Thoracic aorta (tissue), 2 donors: ENCODE data around the gene BRAT1. TPM values are rescaled to one million over a fixed set of nuclear protein-coding genes. Genes with fewer than 3 reads are reported as not detected.

Experiments
- ATAC-seq: fragments of 150-250 bp; one replicate; pipeline ENCODE4 v1.8.0; 2017; ENCODE audit warnings: low read depth; ENCODE audit not compliant: insufficient number of reproducible peaks, low FRiP score
- DNase-seq: peaks from one replicate; pipeline ENCODE4 v3.0.0-alpha.2; 2020; ENCODE audit warnings: low spot score
- H3K27ac ChIP-seq, 2 donors: fragments of 200-600 bp; sonication (generic); 1 replicate in 1 of 2; 2 replicates in 1 of 2; pipeline ENCODE4 v1.5.1; 2016; ENCODE audit warnings: mild to moderate bottlenecking in 2 of 2, moderate library complexity in 2 of 2
- H3K27me3 ChIP-seq: fragments of 200-600 bp; sonication (generic); replicated peaks from 2 replicates; pipeline ENCODE4 v1.6.0; 2016; ENCODE audit warnings: mild to moderate bottlenecking; ENCODE audit not compliant: insufficient read depth
- H3K36me3 ChIP-seq: fragments of 200-600 bp; sonication (generic); one replicate; pipeline ENCODE4 v1.5.1; 2016
- H3K4me1 ChIP-seq, 2 donors: fragments of 200-600 bp; sonication (generic); 1 replicate in 1 of 2; 2 replicates in 1 of 2; pipeline versions ENCODE4 v1.5.1 to v1.6.0; 2016; ENCODE audit warnings: low read depth in 2 of 2, mild to moderate bottlenecking in 1 of 2; ENCODE audit not compliant: control insufficient read depth in 1 of 2
- H3K4me3 ChIP-seq: fragments of 200-600 bp; sonication (generic); 2 replicates; pipeline ENCODE4 v1.5.1; 2016; ENCODE audit warnings: mild to moderate bottlenecking
- H3K9me3 ChIP-seq: fragments of 200-600 bp; sonication (generic); 2 replicates; pipeline ENCODE4 v1.5.1; 2016
- total RNA-seq, 2 donors: library from RNA; depleted of rRNA; stranded (reverse); fragments of >200 nt; gene quantifications; one replicate each; pipeline versions ENCODE4 v1.1.0 to v1.2.3, GENCODE V29; 2016
- TF ChIP-seq, protein P1 (sequence below): fragments of 200-600 bp; sonication (generic); IDR thresholded peaks from one replicate; pipeline ENCODE4 v1.5.1; 2019; ENCODE audit warnings: antibody characterized with exemption

The BRAT1 gene
- total RNA-seq, 2 donors from 2014 or later: 28.8 to 43.6 TPM

DNA sequence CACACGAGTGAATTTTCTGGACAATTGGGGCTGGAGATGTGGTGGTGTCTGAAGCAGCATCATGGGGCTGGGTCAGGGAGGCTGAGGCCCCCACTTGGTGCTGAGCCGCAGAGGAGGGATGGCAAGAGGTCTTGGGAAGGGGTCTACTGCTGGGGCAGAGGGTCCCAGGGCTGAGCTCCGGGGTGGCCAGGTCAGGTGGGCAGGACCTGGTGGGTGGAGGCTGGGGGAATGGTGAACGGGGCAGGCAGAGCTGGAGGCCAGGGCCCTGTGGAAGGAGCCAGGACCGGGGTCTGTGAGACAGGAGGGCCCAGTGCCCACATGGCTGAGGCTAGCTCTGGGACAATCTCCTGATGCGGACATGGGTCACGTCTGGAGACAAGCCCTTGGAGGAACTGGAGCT lies 56.1 kb downstream of the BRAT1 start:
- TF ChIP-seq, protein P1, sequence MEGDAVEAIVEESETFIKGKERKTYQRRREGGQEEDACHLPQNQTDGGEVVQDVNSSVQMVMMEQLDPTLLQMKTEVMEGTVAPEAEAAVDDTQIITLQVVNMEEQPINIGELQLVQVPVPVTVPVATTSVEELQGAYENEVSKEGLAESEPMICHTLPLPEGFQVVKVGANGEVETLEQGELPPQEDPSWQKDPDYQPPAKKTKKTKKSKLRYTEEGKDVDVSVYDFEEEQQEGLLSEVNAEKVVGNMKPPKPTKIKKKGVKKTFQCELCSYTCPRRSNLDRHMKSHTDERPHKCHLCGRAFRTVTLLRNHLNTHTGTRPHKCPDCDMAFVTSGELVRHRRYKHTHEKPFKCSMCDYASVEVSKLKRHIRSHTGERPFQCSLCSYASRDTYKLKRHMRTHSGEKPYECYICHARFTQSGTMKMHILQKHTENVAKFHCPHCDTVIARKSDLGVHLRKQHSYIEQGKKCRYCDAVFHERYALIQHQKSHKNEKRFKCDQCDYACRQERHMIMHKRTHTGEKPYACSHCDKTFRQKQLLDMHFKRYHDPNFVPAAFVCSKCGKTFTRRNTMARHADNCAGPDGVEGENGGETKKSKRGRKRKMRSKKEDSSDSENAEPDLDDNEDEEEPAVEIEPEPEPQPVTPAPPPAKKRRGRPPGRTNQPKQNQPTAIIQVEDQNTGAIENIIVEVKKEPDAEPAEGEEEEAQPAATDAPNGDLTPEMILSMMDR: no peak
- H3K27me3 ChIP-seq: no peaks in the 10 kb centered on the region
- DNase-seq: no peak
- H3K36me3 ChIP-seq: no peaks in the 10 kb centered on the region
- no peak overlapping the region for H3K4me3 ChIP-seq
- H3K9me3 ChIP-seq: no peaks in the 10 kb centered on the region
- no peak overlapping the region for H3K27ac ChIP-seq
- no peaks in the 10 kb centered on the region for H3K4me1 ChIP-seq
- no peak for ATAC-seq

GRCh38 chr7:2498708-2499107 lies 56.6 kb downstream of the BRAT1 start:
- Histone ChIP-seq H3K4me1 (no peaks in the 10 kb centered on the region), H3K9me3 (no peaks in the 10 kb centered on the region), H3K4me3 (no peak overlapping the region), H3K27me3 (no peaks in the 10 kb centered on the region), H3K36me3 (no peaks in the 10 kb centered on the region), H3K27ac (no peak overlapping the region)
- DNase-seq (no peak), ATAC-seq (no peak)
- TF ChIP-seq, protein P1: no peak

DNA sequence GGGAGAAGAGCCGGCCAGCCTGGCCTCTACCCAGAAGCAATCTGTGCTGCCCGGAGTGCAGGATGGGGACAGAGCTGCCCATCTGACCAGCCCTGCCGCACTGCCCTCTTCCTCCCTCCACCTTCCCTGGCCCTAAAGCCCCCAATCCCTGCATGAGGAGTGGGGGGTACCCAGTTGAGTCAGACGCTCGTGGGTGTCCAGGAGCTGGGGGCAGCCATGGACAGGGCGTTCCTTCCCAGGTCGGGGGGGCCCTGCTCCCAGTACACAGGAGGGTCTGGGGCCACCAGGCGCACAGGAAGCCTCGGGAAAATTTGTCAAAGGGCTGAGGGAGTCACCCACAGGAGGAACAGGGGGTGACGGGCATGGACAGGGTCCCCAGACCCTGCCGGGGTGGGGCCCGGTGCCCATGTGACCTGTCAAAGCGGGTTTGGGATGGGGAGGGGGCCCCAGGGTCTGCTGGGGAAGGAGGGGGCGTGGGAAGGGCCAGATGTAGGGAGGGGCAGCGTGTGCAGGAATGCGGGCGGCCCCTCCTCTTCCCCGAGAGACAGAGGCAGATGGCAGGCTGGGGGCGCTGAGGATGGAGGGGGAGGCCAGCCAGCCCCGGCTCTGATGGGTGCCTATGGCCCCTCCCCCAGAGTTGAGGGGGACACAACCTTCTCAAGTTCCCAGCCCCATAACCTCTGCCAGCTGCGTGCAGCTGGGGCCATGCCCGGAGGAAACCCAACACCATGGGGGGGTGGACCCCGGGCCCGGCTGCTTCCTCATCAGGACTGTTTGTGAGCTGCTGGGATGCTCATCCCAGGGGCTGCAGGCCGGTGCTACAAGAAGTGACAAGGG lies 57.6 kb downstream of the BRAT1 start:
- no peaks in the 10 kb centered on the region for H3K27me3 ChIP-seq
- no peak overlapping the region for H3K4me3 ChIP-seq
- no peaks in the 10 kb centered on the region for H3K4me1 ChIP-seq
- no peaks in the 10 kb centered on the region for H3K9me3 ChIP-seq
- DNase-seq (no peak), ATAC-seq (no peak)
- H3K27ac ChIP-seq: no peak overlapping the region
- no peaks in the 10 kb centered on the region for H3K36me3 ChIP-seq
- TF ChIP-seq, protein P1: no peak

GRCh38 chr7:2497065-2497464 lies 58.3 kb downstream of the BRAT1 start:
- no peaks in the 10 kb centered on the region for H3K36me3 ChIP-seq
- TF ChIP-seq, protein P1: no peak
- DNase-seq (no peak), ATAC-seq (peak; percentile 50)
- no peaks in the 10 kb centered on the region for H3K27me3 ChIP-seq
- no peak overlapping the region for H3K27ac ChIP-seq
- H3K4me3 ChIP-seq: no peak overlapping the region
- H3K9me3 ChIP-seq: no peaks in the 10 kb centered on the region
- no peaks in the 10 kb centered on the region for H3K4me1 ChIP-seq

- H3K9me3 ChIP-seq: no peaks in the 10 kb centered on the region
- H3K4me1 ChIP-seq: no peaks in the 10 kb centered on the region
- DNase-seq: no peak
- H3K4me3 ChIP-seq: no peak overlapping the region
- no peak for ATAC-seq
- H3K27me3 ChIP-seq: no peaks in the 10 kb centered on the region
- H3K36me3 ChIP-seq: no peaks in the 10 kb centered on the region
- TF ChIP-seq, protein P1: no peak
- no peak overlapping the region for H3K27ac ChIP-seq
Observed at GRCh38 chr7:2496375-2496774, 58.9 kb downstream of the BRAT1 start.
